GM15510 (cell line): ENCODE measurements around the gene DENND1A.

Experiments
- POLR2A ChIP-seq: IDR thresholded peaks from 3 replicates; pipeline ENCODE4 v1.6.1; 2011; ENCODE audit warnings: borderline replicate concordance; ENCODE audit not compliant: insufficient read length; ENCODE audit errors: extremely low read depth

The DENND1A gene

GRCh38 chr9:123860603-123861002 is 69.3 kb downstream of the DENND1A start:
- no peak for TF ChIP-seq POLR2A

- TF ChIP-seq POLR2A = no peak
Observed at GRCh38 chr9:123852403-123852802, 77.5 kb downstream of the DENND1A start.

- TF ChIP-seq POLR2A = no peak
Observed at GRCh38 chr9:123851851-123852250, 78.1 kb downstream of the DENND1A start.

GRCh38 chr9:123848447-123849085 is 81.4 kb downstream of the DENND1A start:
- no peak for TF ChIP-seq POLR2A

GRCh38 chr9:123846966-123847365 is 83.0 kb downstream of the DENND1A start:
- no peak for TF ChIP-seq POLR2A

- TF ChIP-seq POLR2A = no peak
Observed at GRCh38 chr9:123843703-123844102, 86.2 kb downstream of the DENND1A start.

GRCh38 chr9:123835821-123836220 is 94.1 kb downstream of the DENND1A start:
- TF ChIP-seq POLR2A = no peak

GRCh38 chr9:123834889-123835562 is 94.9 kb downstream of the DENND1A start:
- no peak for TF ChIP-seq POLR2A

GRCh38 chr9:123834218-123834888 is 95.6 kb downstream of the DENND1A start:
- TF ChIP-seq POLR2A = no peak

GRCh38 chr9:123832858-123833650 is 96.9 kb downstream of the DENND1A start:
- no peak for TF ChIP-seq POLR2A

GRCh38 chr9:123832176-123832575 is 97.8 kb downstream of the DENND1A start:
- no peak for TF ChIP-seq POLR2A

GRCh38 chr9:123828449-123828848 is 101.5 kb downstream of the DENND1A start:
- no peak for TF ChIP-seq POLR2A

- TF ChIP-seq POLR2A = no peak
Observed at GRCh38 chr9:123825342-123826060, 104.4 kb downstream of the DENND1A start.

- TF ChIP-seq POLR2A = no peak
Observed at GRCh38 chr9:123823194-123823947, 106.6 kb downstream of the DENND1A start.
